GM12872 (cell line): ENCODE data around the gene MCRIP2.

Experiments
- TF ChIP-seq, protein P1 (sequence below): IDR thresholded peaks from 3 replicates; pipeline ENCODE4 v1.5.1; 2011; ENCODE audit warnings: low read depth, mild to moderate bottlenecking, low read length, moderate library complexity; ENCODE audit not compliant: insufficient read depth

The MCRIP2 gene

DNA sequence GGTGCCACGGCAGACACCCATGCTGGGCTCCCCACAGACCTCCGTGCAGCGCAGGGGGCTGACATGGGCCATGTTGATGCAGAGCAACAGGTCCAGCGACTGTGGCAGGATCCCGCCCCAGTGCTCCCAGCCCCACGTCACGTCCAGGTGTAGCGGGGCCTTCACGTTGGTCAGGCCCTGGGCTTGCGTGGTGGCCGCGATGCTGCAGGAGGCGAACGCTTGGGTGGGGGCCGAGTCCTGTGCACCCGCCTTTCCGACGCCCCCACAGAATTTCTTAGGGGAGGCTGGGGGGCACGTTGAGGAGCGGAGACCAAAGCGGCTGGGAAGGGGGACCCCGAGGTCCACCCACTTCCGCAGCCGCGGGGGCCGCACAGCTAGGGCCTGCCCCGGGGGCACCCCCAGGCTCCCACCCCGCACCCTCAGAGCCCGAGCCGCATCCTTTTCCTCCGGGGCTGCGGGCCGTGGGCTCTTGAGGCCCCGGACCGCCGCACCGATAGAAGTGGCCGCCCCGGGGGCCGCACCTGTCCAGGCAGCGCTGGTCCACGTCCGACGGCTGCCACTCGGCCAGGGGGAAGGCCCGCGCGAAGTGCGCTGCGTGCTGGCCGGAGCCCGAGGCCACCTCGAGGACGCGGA lies 5.9 kb upstream of the MCRIP2 start:
- TF ChIP-seq, protein P1, sequence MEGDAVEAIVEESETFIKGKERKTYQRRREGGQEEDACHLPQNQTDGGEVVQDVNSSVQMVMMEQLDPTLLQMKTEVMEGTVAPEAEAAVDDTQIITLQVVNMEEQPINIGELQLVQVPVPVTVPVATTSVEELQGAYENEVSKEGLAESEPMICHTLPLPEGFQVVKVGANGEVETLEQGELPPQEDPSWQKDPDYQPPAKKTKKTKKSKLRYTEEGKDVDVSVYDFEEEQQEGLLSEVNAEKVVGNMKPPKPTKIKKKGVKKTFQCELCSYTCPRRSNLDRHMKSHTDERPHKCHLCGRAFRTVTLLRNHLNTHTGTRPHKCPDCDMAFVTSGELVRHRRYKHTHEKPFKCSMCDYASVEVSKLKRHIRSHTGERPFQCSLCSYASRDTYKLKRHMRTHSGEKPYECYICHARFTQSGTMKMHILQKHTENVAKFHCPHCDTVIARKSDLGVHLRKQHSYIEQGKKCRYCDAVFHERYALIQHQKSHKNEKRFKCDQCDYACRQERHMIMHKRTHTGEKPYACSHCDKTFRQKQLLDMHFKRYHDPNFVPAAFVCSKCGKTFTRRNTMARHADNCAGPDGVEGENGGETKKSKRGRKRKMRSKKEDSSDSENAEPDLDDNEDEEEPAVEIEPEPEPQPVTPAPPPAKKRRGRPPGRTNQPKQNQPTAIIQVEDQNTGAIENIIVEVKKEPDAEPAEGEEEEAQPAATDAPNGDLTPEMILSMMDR = no peak

GRCh38 chr16:636206-637080 lies 5.2 kb upstream of the MCRIP2 start, which contains the start of gene METTL26:
Gene METTL26 (minus strand): TSS chr16:636305. CDS start chr16:636290, 15 bp downstream.
- TF ChIP-seq, protein P1 = 0 out of 3 replicates have a peak, but pooled peaks have one; percentile 10

GRCh38 chr16:637081-638018 lies 4.3 kb upstream of the MCRIP2 start:
- TF ChIP-seq, protein P1 = no peak

DNA sequence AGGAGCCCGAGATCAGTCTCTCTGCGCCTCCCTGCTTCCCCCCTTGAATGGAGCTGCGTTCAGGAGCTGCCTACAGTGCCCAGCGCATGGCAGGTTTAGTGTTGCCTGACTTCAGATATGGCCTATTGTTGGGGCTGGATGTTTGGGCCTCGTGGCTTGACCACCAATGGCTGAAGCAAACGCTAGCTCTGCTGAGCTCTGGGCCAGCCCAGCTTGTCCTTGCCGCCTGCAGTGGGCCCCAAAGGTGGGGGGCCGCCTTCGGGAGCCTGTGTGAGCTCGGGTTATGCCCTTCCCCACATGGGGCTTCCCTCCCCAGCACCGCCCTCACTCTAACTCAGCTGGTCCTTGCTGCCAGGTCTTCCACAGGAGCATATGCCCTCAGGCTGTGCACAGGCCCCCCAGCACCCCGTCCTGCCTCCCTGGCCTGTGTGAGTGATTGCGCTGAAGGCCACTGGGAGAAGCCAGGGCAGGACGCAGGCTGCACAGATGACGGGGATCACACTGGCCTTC lies 3.5 kb upstream of the MCRIP2 start:
- TF ChIP-seq, protein P1 = no peak

- TF ChIP-seq, protein P1 = no peak
Measured at GRCh38 chr16:638836-639235, 2.8 kb upstream of the MCRIP2 start.

DNA sequence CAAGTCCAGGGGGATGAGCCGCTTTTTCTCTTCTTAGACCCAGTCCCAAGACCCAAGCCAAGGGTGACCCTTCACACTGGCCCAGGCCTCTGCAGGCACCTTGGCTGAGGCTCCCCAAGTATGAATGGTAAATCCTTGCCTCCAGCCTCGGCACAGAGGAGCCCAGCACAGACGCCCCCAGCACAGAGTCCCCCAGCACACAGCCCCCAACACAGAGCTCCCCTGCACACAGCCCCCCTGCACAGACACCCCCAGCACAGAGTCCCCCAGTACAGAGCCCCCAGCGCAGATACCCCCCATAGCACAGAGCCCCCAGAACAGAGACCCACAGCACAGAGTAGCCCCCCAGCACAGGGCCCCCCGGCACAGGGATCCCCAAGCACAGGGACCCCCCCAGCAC lies 1.0 kb upstream of the MCRIP2 start:
- TF ChIP-seq, protein P1 = no peak
